GM18867 (cell line): ENCODE measurements around the gene PHF10.
A peak's percentile ranks its signal among the peaks of the same experiment; 100 is the strongest.
"Not testable (repeated sequence)": the region's sequence is repeated elsewhere in the genome, so short reads cannot be mapped to it uniquely, and the experiment has no call there.

Experiments used
- ATAC-seq: cut with Tn5 transposase; IDR thresholded peaks from one replicate; pipeline ENCODE4 v1.9.1; 2021; ENCODE audit warnings: mild to moderate bottlenecking, moderate library complexity; ENCODE audit not compliant: unreplicated experiment

Gene PHF10

GRCh38 chr6:169723200-169723909 lies 945 bp downstream of the PHF10 start:
- ATAC-seq = peak; percentile 35

DNA sequence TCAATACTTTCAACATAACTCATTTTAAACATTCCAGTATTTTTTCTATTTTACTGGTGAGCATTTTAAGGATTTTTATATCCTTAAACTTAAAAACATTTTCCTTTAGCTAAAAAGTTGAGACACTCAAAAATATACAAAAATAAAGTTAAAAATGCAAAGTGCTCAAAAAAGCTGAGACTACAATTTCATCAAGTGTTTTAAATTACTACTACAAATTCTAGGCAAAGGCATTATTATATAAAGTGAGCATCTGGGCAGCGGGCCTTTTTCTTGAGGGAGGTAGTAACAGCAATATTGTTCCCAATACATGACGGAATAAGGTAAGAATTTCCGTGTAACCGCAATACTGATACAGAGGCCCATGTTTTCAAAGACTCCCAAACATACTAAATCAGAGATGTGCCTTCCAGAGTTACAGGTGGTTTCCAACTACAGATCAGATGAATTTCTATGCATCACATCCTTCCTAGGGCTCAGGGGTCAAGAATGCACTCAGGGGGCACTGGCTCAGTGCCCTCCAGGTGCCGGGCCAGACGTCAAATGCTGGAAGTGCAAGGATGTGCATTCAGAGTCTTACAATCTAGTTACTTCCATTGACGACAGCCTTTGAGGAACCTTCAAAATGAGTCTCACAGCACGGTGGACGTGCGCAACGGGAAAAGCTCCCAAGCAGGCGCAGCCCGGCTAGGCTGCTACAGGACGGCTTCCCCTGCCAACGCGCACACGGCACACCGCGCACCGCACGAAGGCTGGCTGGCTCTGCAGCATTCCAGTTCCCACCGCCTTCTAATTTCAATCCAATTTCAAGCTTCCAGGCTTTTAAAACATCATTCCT lies 1.7 kb downstream of the PHF10 start:
- ATAC-seq = peak; percentile 16

GRCh38 chr6:169720207-169720855 lies 4.0 kb downstream of the PHF10 start:
- no peak for ATAC-seq

GRCh38 chr6:169719117-169719516 lies 5.2 kb downstream of the PHF10 start:
- ATAC-seq = no peak

DNA sequence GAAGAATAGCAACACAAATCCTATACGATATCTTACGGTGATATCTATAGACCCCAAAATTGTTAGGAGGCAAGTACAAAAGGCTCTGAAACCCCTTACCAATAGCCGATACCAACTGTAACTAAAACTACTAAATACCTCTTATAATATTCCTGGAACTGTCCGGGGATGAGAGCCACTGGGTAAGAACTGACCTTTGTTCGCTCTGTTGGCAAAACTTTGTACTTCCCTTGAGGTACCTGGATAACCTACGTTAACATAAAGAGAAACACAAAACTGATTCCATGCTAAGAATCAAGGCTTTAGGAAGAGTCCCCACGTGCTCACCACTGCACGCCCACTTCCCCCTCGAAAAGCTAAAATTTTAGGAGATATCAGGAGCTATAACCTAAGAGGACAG lies 9.7 kb downstream of the PHF10 start:
- ATAC-seq = no peak

DNA sequence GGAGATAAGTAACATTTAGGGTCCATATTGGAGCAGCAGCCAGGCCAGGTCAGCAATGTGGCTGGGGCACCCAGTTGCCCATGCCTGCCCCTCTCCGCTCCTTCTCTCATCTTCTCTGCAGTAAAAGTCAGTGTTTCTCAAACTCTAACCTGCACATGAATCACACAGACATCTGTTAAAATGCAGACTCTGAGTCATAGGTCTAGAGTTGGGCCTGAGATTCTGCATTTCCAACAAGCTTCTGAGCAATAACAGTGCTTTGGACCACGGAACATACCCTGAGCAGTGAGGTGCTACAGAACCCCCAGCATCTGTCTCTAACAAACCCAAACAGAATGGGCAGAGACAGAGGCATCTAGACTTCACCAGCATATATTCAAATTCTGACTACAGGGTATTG lies 10.1 kb downstream of the PHF10 start:
- ATAC-seq = no peak

DNA sequence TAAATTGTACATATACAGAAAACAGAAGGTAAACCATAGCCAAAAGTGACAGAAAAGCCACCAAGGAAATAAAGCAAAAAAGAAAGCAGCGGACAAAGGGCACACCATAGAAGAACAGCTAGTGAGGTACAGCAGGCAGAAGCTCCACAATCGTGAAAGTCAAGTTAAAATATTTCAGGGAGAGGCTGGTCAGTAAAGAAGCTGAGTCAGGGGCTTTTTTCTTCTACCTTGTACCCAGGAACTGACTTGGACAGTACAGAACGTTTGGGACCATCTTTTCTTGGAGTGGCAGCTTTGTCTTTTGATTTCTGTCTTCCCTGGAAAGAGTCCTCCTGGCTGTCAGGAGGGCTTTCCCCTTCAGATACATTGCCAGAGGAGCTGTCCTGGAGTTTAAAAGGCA lies 14.3 kb downstream of the PHF10 start:
- ATAC-seq = no peak

DNA sequence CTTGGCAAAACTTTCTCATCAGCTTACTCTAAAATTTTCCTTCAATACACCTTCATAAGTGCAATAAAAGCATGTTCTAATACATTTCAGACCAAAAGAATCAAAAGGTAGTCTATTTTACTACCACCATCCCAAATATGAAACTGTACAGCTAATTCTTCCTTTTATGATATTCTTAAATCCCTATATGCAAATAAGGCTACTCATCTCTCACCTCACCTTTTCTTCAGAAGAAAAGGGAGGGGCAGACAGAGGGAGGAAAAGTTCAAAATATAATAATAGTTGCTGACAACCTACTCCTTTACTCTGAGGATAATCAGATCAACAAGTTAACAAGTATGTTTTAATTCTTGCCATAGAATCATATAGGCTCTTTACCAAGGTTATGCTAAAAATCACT lies 15.0 kb downstream of the PHF10 start:
- no peak for ATAC-seq

DNA sequence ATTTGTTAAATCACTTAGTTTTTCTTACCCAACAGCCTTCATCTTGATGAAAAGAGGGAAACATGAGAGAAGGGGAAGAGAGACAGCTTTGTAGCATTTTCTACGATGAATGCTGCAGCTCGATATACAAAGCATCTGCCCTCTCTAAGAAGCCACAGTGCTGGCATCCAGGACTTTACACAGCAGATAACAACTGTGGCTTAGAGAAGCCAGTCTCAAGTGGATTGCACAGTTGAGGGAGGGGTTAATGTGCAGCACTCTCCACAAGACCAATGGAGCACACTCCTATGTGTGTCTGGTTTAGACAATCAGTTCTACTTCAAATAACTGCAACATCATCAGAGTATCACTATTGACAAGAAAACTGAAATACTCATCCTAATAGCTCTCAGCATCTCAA lies 16.5 kb downstream of the PHF10 start:
- ATAC-seq = no peak

- ATAC-seq = peak; percentile 20
Observed at GRCh38 chr6:169702840-169703246, 21.5 kb downstream of the PHF10 start.

- peak; percentile 92 for ATAC-seq
Observed at GRCh38 chr6:169701954-169702839, 22.1 kb downstream of the PHF10 start, which contains the start of the genes C6orf120 and WDR27. Gene C6orf120 (plus strand): TSS chr6:169702126. CDS start chr6:169702460, 334 bp downstream. Gene WDR27 (minus strand): TSS chr6:169702029. CDS start chr6:169689005, 13,024 bp downstream.

DNA sequence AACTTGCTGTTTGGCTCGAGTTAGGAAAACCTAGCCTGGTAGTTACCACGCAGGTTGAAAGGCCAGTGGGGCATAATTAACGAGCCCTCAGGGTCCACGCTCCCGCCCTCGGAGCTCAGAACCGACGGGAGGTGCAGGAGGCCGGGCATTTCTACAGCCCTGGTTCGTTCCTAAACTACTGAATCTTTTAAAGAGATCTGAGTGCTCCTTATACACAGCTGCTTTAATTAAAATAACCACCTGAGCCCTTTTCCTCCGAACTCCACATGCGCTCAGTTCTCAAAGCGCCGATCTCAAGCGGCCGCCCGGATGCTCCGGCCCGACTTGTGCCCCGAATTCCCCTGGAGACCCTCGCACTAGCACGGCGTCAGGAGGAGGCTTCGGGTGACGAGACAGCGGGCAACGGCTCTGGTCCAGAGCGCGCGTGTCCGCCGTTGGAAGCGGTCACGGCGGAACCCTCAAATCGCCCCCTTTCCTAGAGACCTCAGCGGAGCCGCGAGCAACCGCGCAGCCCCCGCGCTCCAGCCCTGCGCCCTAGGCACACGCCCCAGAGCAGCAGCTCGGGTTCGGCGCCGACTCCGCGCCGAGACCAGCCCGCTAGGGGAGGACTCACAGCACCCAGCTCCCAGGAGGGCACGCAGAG lies 22.9 kb downstream of the PHF10 start:
- peak; percentile 2 for ATAC-seq

DNA sequence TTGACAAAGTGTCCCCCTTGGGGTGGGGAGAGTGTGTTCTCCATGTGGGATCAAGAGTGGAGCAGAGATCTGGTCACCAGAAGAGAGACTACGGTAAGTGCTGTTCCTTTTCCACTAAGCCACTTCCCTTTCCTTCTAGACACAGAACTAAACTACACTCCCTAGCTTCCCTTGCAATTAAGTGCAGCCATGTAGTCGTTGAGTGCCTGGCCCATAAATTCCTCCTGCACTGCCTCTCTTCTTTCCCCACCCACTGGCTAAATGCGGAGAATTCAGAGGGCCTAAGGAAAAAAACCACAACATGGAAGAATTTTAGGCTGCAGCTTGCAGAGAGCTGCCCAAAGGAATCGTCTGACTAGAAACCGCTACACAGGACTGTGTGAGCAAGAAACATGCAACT lies 24.0 kb downstream of the PHF10 start:
- ATAC-seq = no peak

DNA sequence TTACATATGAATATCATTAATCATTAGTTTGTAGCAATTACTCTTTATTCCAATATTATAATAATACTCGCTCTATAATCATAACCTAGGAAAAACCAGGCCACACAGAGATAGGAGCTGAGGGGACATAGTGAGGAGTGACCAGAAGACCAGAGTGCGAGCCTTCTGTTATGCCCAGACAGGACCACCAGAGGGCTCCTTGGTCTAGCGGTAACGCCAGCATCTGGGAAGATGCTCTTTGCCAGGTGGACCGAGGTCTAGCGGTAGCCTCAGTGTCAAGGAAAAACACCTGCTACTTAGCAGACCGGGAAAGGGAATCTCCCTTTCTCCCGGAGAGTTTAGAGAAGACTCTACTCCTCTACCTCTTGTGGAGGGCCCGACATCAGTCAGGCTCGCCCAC lies 27.2 kb downstream of the PHF10 start:
- ATAC-seq = not testable (repeated sequence)

GRCh38 chr6:169695131-169695530 lies 29.2 kb downstream of the PHF10 start:
- no peak for ATAC-seq

GRCh38 chr6:169692516-169692915 lies 31.8 kb downstream of the PHF10 start:
- no peak for ATAC-seq

- ATAC-seq = no peak
Observed at GRCh38 chr6:169691260-169691659, 33.0 kb downstream of the PHF10 start.

- ATAC-seq = no peak
Observed at GRCh38 chr6:169689287-169689686, 35.0 kb downstream of the PHF10 start.

DNA sequence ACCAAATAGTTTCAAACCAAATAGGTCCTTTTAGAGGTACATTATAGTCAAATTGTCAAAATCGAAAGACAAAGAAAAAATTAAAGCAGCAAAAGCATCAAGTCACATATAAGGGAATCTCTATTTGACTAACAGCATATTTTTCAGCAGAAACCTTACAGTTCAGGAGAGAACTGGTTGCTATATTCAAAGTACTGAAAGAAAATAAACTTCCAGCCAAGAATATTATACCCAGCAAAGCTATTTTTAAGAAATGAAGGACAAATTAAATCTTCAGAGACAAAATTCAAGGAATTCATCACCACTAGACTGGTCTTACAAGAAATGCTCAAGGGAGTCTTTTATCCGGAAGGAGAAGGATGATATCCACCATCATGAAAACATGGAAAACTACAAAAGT lies 38.4 kb downstream of the PHF10 start:
- ATAC-seq = no peak

- no peak for ATAC-seq
Observed at GRCh38 chr6:169684056-169684455, 40.2 kb downstream of the PHF10 start.
